ENCODE data around the gene UCN2.

Gene UCN2

DNA sequence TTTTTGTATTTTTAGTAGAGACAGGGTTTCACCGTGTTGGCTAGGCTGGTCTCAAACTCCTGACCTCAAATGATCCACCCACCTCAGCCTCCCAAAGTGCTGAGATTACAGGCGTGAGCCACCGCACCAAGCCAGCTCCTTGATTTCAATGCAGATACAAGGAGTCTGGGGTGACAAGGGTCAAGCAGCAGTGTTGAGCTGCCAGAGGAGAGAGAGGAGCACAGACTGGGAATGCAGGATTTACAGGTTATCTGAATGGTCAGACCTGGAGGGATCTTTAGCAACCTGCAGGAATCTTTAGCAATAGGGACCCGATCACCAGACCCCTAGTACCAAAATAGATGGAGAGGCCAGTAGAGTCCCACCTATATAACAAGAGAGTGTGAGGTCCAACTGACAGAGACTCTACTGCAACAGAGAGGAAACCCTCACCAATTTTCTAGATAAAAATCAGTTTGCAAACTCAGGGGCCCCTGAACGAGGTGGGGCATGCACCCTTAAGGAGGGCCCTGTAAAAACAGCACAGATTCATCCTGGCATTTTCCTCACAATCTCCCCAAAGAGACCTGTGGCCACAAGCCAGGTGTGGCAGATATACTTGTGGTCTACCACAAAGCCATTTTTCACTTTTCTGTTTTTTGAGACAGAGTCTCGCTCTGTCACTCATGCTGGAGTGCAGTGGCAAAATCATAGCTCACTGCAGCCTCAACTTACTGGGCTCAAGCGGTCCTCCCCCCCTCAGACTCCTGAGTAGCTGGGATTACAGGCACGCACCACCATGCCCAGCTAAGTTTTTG is 49.0 kb downstream of the UCN2 start:
- Histone ChIP-seq H3K27ac (no peak overlapping the region), H3K4me3 (no peak overlapping the region)
- DNase-seq (ENCODE audit: low spot score): peak; percentile 12
- TF ChIP-seq, protein P1, sequence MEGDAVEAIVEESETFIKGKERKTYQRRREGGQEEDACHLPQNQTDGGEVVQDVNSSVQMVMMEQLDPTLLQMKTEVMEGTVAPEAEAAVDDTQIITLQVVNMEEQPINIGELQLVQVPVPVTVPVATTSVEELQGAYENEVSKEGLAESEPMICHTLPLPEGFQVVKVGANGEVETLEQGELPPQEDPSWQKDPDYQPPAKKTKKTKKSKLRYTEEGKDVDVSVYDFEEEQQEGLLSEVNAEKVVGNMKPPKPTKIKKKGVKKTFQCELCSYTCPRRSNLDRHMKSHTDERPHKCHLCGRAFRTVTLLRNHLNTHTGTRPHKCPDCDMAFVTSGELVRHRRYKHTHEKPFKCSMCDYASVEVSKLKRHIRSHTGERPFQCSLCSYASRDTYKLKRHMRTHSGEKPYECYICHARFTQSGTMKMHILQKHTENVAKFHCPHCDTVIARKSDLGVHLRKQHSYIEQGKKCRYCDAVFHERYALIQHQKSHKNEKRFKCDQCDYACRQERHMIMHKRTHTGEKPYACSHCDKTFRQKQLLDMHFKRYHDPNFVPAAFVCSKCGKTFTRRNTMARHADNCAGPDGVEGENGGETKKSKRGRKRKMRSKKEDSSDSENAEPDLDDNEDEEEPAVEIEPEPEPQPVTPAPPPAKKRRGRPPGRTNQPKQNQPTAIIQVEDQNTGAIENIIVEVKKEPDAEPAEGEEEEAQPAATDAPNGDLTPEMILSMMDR (IDR thresholded peaks at IDR 0.05): no peak
